Ovary (tissue), 3 donors: ENCODE results near the gene HDGFL2.

Experiments used
- CTCF ChIP-seq, 3 donors: fragments of 450-650 bp in 2 of 3; fragments of 200-600 bp in 1 of 3; IDR thresholded peaks; one replicate each; pipeline versions ENCODE4 v1.5.1 to v1.8.0; 2016 to 2022; ENCODE audit warnings: antibody characterized with exemption in 3 of 3, mild to moderate bottlenecking in 1 of 3
- POLR2A ChIP-seq: fragments of 450-650 bp; IDR thresholded peaks from one replicate; pipeline ENCODE4 v1.6.1; 2017; ENCODE audit warnings: antibody characterized with exemption, mild to moderate bottlenecking, moderate library complexity
- donor health status: DM: no; HTN: no; CAD: no.

- TF ChIP-seq CTCF (IDR thresholded peaks at IDR 0.05) (no peak), POLR2A (no peak)
These were observed 29.9 kb upstream of the HDGFL2 start for GRCh38 chr19:4441994-4442818.
